ENCODE data around the gene NADK. TPM values are rescaled to one million over a fixed set of nuclear protein-coding genes. Genes with fewer than 3 reads are reported as not detected.

The NADK gene
- total RNA-seq, 2 donors from 2014 or later = 64.5 to 91.1 TPM

- DNase-seq (ENCODE audit: low spot score) = no peak
Observed at GRCh38 chr1:1779691-1780597, 1.7 kb upstream of the NADK start.

GRCh38 chr1:1779320-1779675 lies 1.0 kb upstream of the NADK start:
- H3K9me3 ChIP-seq = no peaks in the 10 kb centered on the region
- intact Hi-C loops (cut with DNase I) = loop anchor here (5.0 kb wide), 1 partner anchor 113 kb away; the partner anchor contains the start of gene GNB1
- no peaks in the 10 kb centered on the region for H3K27me3 ChIP-seq (replicated peaks; ENCODE audit: insufficient read depth)
- H3K4me3 ChIP-seq = peak overlapping the region; percentile 81 to 86
- TF ChIP-seq POLR2A (IDR thresholded peaks at IDR 0.05) (no peak), CTCF (IDR thresholded peaks at IDR 0.05) (no peak), POLR2AphosphoS5 (IDR thresholded peaks at IDR 0.05) (no peak)
- H3K36me3 ChIP-seq = no peaks in the 10 kb centered on the region
- WGBS = 68% methylated on average over 11 of the region's 11 CpGs
- H3K27ac ChIP-seq = peak overlapping the region; percentile 68 to 85
- H3K4me1 ChIP-seq (replicated peaks) = peaks cover 18% of the 10 kb centered on the region
- DNase-seq (ENCODE audit: low spot score) = no peak

More at GRCh38 chr1:1779691-1780597, 1.7 kb upstream of the NADK start:
- peak in 1 of 4 experiments; percentile 4 for TF ChIP-seq CTCF (IDR thresholded peaks at IDR 0.05)
- peak; percentile 9 for TF ChIP-seq POLR2AphosphoS5 (IDR thresholded peaks at IDR 0.05)
- TF ChIP-seq POLR2A (IDR thresholded peaks at IDR 0.05) = no peak
- peak overlapping the region in 1 of 2 donors; percentile 43 for H3K27ac ChIP-seq
- WGBS = 65% methylated on average over 19 of the region's 19 CpGs
- H3K4me3 ChIP-seq = no peak overlapping the region
- intact Hi-C loops (cut with DNase I) = loop anchor here (5.0 kb wide), 1 partner anchor 112 kb away; the partner anchor contains the start of gene GNB1
- H3K27me3 ChIP-seq (replicated peaks; ENCODE audit: insufficient read depth) = no peaks in the 10 kb centered on the region
- H3K9me3 ChIP-seq = no peaks in the 10 kb centered on the region
- H3K4me1 ChIP-seq (replicated peaks) = peaks cover 18% of the 10 kb centered on the region
- H3K36me3 ChIP-seq = no peaks in the 10 kb centered on the region

- whole genome bisulfite sequencing = 1% methylated on average over 45 of the region's 68 CpGs
- Histone ChIP-seq H3K4me3 (peak overlapping the region; percentile 81 to 86), H3K36me3 (no peaks in the 10 kb centered on the region), H3K27ac (peak overlapping the region; percentile 68 to 85), H3K9me3 (no peaks in the 10 kb centered on the region), H3K27me3 (replicated peaks; ENCODE audit: insufficient read depth) (no peaks in the 10 kb centered on the region), H3K4me1 (replicated peaks) (peaks cover 18% of the 10 kb centered on the region)
- intact Hi-C loops (cut with DNase I) = loop anchor here (5.0 kb wide), 1 partner anchor 114 kb away; the partner anchor contains the start of gene GNB1
- no peak for TF ChIP-seq CTCF (IDR thresholded peaks at IDR 0.05)
- peak; percentile 61 for TF ChIP-seq POLR2A (IDR thresholded peaks at IDR 0.05)
- peak; percentile 34 for TF ChIP-seq POLR2AphosphoS5 (IDR thresholded peaks at IDR 0.05)
- peak; percentile 72 for DNase-seq (ENCODE audit: low spot score)
Observed at GRCh38 chr1:1778663-1779319, 521 bp upstream of the NADK start.

- peak overlapping the region; percentile 81 to 85 for H3K27ac ChIP-seq
- WGBS = 5% methylated on average over 6 of the region's 6 CpGs
- no peaks in the 10 kb centered on the region for H3K36me3 ChIP-seq
- no peaks in the 10 kb centered on the region for H3K27me3 ChIP-seq (replicated peaks; ENCODE audit: insufficient read depth)
- H3K4me1 ChIP-seq (replicated peaks) = peaks cover 18% of the 10 kb centered on the region
- intact Hi-C loops (cut with DNase I) = loop anchor here (5.0 kb wide), 1 partner anchor 115 kb away; the partner anchor contains the start of gene GNB1
- H3K9me3 ChIP-seq = no peaks in the 10 kb centered on the region
- TF ChIP-seq POLR2AphosphoS5 (IDR thresholded peaks at IDR 0.05) (no peak), POLR2A (IDR thresholded peaks at IDR 0.05) (peak; percentile 2), CTCF (IDR thresholded peaks at IDR 0.05) (no peak)
- DNase-seq (ENCODE audit: low spot score) = no peak
- H3K4me3 ChIP-seq = peak overlapping the region; percentile 81 to 86
Observed at GRCh38 chr1:1777583-1777899, 729 bp downstream of the NADK start.

All from prostate gland (tissue), 2 donors.